Activated CD8-positive, alpha-beta T cell treated with anti-CD3 and anti-CD28 coated beads for 36 hours (primary cell): ENCODE measurements around the gene WNT2. TPM values are rescaled to one million over a fixed set of nuclear protein-coding genes. Genes with fewer than 3 reads are reported as not detected.

Source experiments
- ATAC-seq: fragments of 200-7000 bp; cut with Tn5 transposase; one replicate; pipeline ENCODE4 v1.10.0; 2021; ENCODE audit warnings: mild to moderate bottlenecking, moderate library complexity
- CTCF ChIA-PET: fragments of 350-600 bp; sonication (Branson Sonifier 250); formaldehyde crosslinking; loops from one replicate; lab custom pipeline; 2021; ENCODE audit warnings: antibody characterized with exemption; lab: Charles Lee
- POLR2A ChIA-PET: fragments of 350-600 bp; sonication (Branson Sonifier 250); formaldehyde crosslinking; loops from one replicate; lab custom pipeline; 2021; ENCODE audit warnings: antibody characterized with exemption; lab: Charles Lee
- DNase-seq: peaks from one replicate; pipeline ENCODE4 v3.0.0-alpha.2; 2020
- H3K27ac Mint-ChIP-seq: one replicate; pipeline ENCODE4 v1.8.0; 2021; ENCODE audit warnings: mild to moderate bottlenecking, mixed read lengths
- H3K27me3 Mint-ChIP-seq: one replicate; pipeline ENCODE4 v1.8.0; 2021; ENCODE audit warnings: mixed read lengths
- H3K36me3 Mint-ChIP-seq: one replicate; pipeline ENCODE4 v1.8.0; 2021; ENCODE audit warnings: low read depth, mixed read lengths
- H3K4me1 Mint-ChIP-seq: one replicate; pipeline ENCODE4 v1.8.0; 2021; ENCODE audit warnings: low read depth, mixed read lengths
- H3K4me3 Mint-ChIP-seq: one replicate; pipeline ENCODE4 v1.8.0; 2021; ENCODE audit warnings: mild to moderate bottlenecking, moderate library complexity, mixed read lengths
- H3K9me3 Mint-ChIP-seq: one replicate; pipeline ENCODE4 v1.8.0; 2021; ENCODE audit warnings: mixed read lengths
- CTCF ChIP-seq: fragments of 200-600 bp; IDR thresholded peaks from one replicate; pipeline ENCODE4 v1.8.0; 2022; ENCODE audit warnings: antibody characterized with exemption, mild to moderate bottlenecking
- intact Hi-C: fragments of 100-400 bp; cut with micrococcal nuclease; formaldehyde crosslinking; loops from one replicate; pipeline ENCODE4 v1.10.0; 2022
- total RNA-seq, 2 experiments: library from RNA; stranded (reverse); gene quantifications; one replicate each; pipeline ENCODE4 v1.2.3, GENCODE V29; 2021

Gene WNT2
- total RNA-seq, 2 experiments from 2014 or later = not detected

GRCh38 chr7:117349570-117349969 is 26.7 kb upstream of the WNT2 start:
- H3K9me3 Mint-ChIP-seq = no peaks in the 10 kb centered on the region
- TF ChIP-seq CTCF = no peak
- peaks cover 5% of the 10 kb centered on the region for H3K27me3 Mint-ChIP-seq
- H3K4me3 Mint-ChIP-seq = no peak overlapping the region
- POLR2A ChIA-PET = no interaction called here
- CTCF ChIA-PET = no interaction called here
- intact Hi-C loops = no loop called here
- no peaks in the 10 kb centered on the region for H3K4me1 Mint-ChIP-seq
- no peak for DNase-seq
- no peak for ATAC-seq
- H3K36me3 Mint-ChIP-seq = no peaks in the 10 kb centered on the region
- no peak overlapping the region for H3K27ac Mint-ChIP-seq

- Mint-ChIP-seq H3K27ac (no peak overlapping the region), H3K9me3 (no peaks in the 10 kb centered on the region), H3K27me3 (peaks cover 5% of the 10 kb centered on the region), H3K4me1 (no peaks in the 10 kb centered on the region), H3K36me3 (no peaks in the 10 kb centered on the region), H3K4me3 (no peak overlapping the region)
- ATAC-seq (no peak), DNase-seq (no peak)
- ChIA-PET CTCF (no interaction called here), POLR2A (interaction anchor here (0.6 kb wide), 1 partner anchor 43 kb away, joined by 3 read pairs; no protein-coding TSS in a partner anchor)
- intact Hi-C loops = no loop called here
- no peak for TF ChIP-seq CTCF
Observed at GRCh38 chr7:117347962-117348672, 25.3 kb upstream of the WNT2 start.

GRCh38 chr7:117347480-117347879 is 24.6 kb upstream of the WNT2 start:
- POLR2A ChIA-PET = no interaction called here
- no peaks in the 10 kb centered on the region for H3K4me1 Mint-ChIP-seq
- TF ChIP-seq CTCF = no peak
- CTCF ChIA-PET = no interaction called here
- no peak overlapping the region for H3K4me3 Mint-ChIP-seq
- DNase-seq = no peak
- H3K27me3 Mint-ChIP-seq = peaks cover 5% of the 10 kb centered on the region
- H3K27ac Mint-ChIP-seq = no peak overlapping the region
- ATAC-seq = no peak
- no peaks in the 10 kb centered on the region for H3K9me3 Mint-ChIP-seq
- no peaks in the 10 kb centered on the region for H3K36me3 Mint-ChIP-seq
- intact Hi-C loops = no loop called here

GRCh38 chr7:117346161-117346560 is 23.3 kb upstream of the WNT2 start:
- POLR2A ChIA-PET = no interaction called here
- intact Hi-C loops = no loop called here
- H3K4me1 Mint-ChIP-seq = no peaks in the 10 kb centered on the region
- TF ChIP-seq CTCF = no peak
- CTCF ChIA-PET = no interaction called here
- H3K4me3 Mint-ChIP-seq = no peak overlapping the region
- no peaks in the 10 kb centered on the region for H3K36me3 Mint-ChIP-seq
- H3K27ac Mint-ChIP-seq = no peak overlapping the region
- no peak for DNase-seq
- no peaks in the 10 kb centered on the region for H3K9me3 Mint-ChIP-seq
- peaks cover 5% of the 10 kb centered on the region for H3K27me3 Mint-ChIP-seq
- ATAC-seq = no peak

GRCh38 chr7:117338020-117338419 is 15.2 kb upstream of the WNT2 start:
- Mint-ChIP-seq H3K4me1 (no peaks in the 10 kb centered on the region), H3K27me3 (no peaks in the 10 kb centered on the region), H3K4me3 (no peak overlapping the region), H3K36me3 (no peaks in the 10 kb centered on the region), H3K27ac (no peak overlapping the region), H3K9me3 (no peaks in the 10 kb centered on the region)
- no peak for DNase-seq
- no peak for ATAC-seq
- no peak for TF ChIP-seq CTCF
- intact Hi-C loops = no loop called here
- ChIA-PET POLR2A (no interaction called here), CTCF (no interaction called here)
